ENCODE measurements around the gene DLG5.

DLG5 gene

GRCh38 chr10:77800738-77801266, 125.8 kb downstream of the DLG5 start:
- TF ChIP-seq GATA1 (IDR thresholded peaks at IDR 0.05; ENCODE audit: low read depth, low read length) (no peak), POLR2A (IDR thresholded peaks at IDR 0.05; ENCODE audit: low read length) (no peak)
- no peak for DNase-seq

GRCh38 chr10:77800320-77800719, 126.2 kb downstream of the DLG5 start:
- DNase-seq, result no peak
- TF ChIP-seq POLR2A (IDR thresholded peaks at IDR 0.05; ENCODE audit: low read length), result no peak
- no peak for TF ChIP-seq GATA1 (IDR thresholded peaks at IDR 0.05; ENCODE audit: low read depth, low read length)

DNA sequence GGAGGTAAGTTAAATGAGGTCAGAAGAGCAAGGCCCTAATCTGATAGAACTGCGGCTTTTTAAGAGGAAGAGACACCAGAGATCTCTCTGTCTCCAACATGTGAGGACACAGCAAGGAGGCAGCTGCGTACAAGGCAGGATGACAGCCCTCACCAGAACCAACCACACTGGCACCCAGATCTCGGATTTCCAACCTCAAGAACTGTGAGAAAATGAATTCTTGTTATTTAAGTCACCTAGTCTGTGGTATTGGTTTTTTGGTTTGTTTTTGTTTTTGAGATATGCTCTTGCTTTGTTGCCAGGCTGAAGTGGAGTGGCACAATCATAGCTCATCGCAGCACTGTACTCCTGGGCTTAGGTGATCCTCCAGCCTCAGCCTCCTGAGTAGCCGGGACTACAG, 127.2 kb downstream of the DLG5 start:
- TF ChIP-seq GATA1 (IDR thresholded peaks at IDR 0.05; ENCODE audit: low read depth, low read length) (no peak), POLR2A (IDR thresholded peaks at IDR 0.05; ENCODE audit: low read length) (no peak)
- DNase-seq, result no peak

- DNase-seq, result no peak
- no peak for TF ChIP-seq GATA1 (IDR thresholded peaks at IDR 0.05; ENCODE audit: low read depth, low read length)
- no peak for TF ChIP-seq POLR2A (IDR thresholded peaks at IDR 0.05; ENCODE audit: low read length)
Measured at GRCh38 chr10:77798940-77799339, 127.6 kb downstream of the DLG5 start.

DNA sequence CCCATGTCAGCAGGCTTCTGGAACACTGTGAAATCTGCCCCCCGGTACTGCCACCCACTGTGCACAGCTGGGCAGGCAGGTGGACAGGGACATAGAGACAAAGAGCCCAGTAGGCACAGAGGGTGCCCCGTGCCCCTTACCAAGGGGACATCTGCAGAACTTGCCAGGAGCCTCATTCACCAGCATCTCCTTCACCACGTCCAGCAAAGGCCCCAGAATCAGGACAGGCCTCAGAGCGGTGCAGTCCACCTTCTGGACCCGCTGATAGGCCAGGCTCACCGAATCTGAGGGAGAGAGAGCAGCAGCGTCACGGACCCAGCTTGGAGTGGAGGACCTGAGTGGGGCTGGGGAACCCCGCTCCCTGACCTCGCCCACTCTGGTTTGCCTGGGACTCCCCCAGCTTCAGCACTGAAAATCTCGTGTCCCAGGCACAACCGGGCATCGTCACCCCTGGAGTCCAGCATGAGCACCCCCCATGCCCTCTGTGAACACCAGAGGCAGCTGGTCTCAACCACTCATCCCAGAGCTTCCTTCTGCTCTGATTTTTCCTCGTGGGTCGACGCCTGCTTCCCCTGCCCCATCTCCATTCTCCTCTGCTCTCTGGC, 130.1 kb downstream of the DLG5 start:
- TF ChIP-seq POLR2A (IDR thresholded peaks at IDR 0.05; ENCODE audit: low read length) (no peak), GATA1 (IDR thresholded peaks at IDR 0.05; ENCODE audit: low read depth, low read length) (no peak)
- no peak for DNase-seq

DNA sequence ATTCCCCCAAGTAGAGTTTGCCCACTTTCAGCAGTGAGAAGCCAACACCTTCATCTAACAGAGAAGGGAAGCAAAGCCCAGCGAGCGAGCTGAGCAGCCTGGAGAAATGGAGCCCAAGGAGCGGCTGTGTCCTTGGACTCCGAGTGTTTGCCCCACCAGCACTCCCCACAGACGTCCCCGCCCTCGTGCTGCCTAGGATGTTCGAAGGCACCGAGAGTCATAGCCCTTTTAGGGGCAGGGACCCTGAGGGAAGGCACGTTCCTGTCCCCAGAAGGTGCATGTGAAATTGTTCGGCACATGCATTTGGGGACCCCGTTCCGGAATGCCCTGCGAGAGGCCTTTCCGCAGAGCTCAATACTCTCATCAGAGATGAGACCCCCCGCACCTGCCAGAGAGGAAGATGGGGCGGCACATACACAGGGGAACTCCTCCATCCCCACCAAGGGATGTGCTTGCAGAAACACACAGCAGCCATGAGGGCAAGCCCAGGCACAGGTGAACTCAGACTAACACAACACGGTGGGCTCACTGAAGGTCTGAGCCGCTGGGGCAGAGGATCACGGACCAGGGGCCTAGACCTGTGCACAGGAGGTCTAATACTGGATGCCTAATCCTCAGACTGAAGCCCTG, 131.0 kb downstream of the DLG5 start:
- DNase-seq, result no peak
- no peak for TF ChIP-seq POLR2A (IDR thresholded peaks at IDR 0.05; ENCODE audit: low read length)
- TF ChIP-seq GATA1 (IDR thresholded peaks at IDR 0.05; ENCODE audit: low read depth, low read length), result no peak

GRCh38 chr10:77794256-77795142, 132.1 kb downstream of the DLG5 start:
- no peak for DNase-seq
- no peak for TF ChIP-seq GATA1 (IDR thresholded peaks at IDR 0.05; ENCODE audit: low read depth, low read length)
- TF ChIP-seq POLR2A (IDR thresholded peaks at IDR 0.05; ENCODE audit: low read length), result no peak

- DNase-seq, result no peak
- TF ChIP-seq POLR2A (IDR thresholded peaks at IDR 0.05; ENCODE audit: low read length) (no peak), GATA1 (IDR thresholded peaks at IDR 0.05; ENCODE audit: low read depth, low read length) (no peak)
Measured at GRCh38 chr10:77793831-77794230, 132.7 kb downstream of the DLG5 start.

GRCh38 chr10:77792155-77792554, 134.4 kb downstream of the DLG5 start:
- TF ChIP-seq GATA1 (IDR thresholded peaks at IDR 0.05; ENCODE audit: low read depth, low read length) (no peak), POLR2A (IDR thresholded peaks at IDR 0.05; ENCODE audit: low read length) (no peak)
- DNase-seq, result no peak

- TF ChIP-seq POLR2A (IDR thresholded peaks at IDR 0.05; ENCODE audit: low read length) (no peak), GATA1 (IDR thresholded peaks at IDR 0.05; ENCODE audit: low read depth, low read length) (no peak)
- DNase-seq, result no peak
Measured at GRCh38 chr10:77791506-77791905, 135.0 kb downstream of the DLG5 start.

- TF ChIP-seq POLR2A (IDR thresholded peaks at IDR 0.05; ENCODE audit: low read length), result no peak
- DNase-seq, result no peak
Measured at GRCh38 chr10:77789861-77790260, 136.7 kb downstream of the DLG5 start.

GRCh38 chr10:77789016-77789415, 137.5 kb downstream of the DLG5 start:
- no peak for TF ChIP-seq POLR2A (IDR thresholded peaks at IDR 0.05; ENCODE audit: low read length)
- no peak for TF ChIP-seq GATA1 (IDR thresholded peaks at IDR 0.05; ENCODE audit: low read depth, low read length)
- no peak for DNase-seq

- no peak for TF ChIP-seq POLR2A (IDR thresholded peaks at IDR 0.05; ENCODE audit: low read length)
- no peak for TF ChIP-seq GATA1 (IDR thresholded peaks at IDR 0.05; ENCODE audit: low read depth, low read length)
- no peak for DNase-seq
Measured at GRCh38 chr10:77788496-77789010, 138.0 kb downstream of the DLG5 start.

- TF ChIP-seq GATA1 (IDR thresholded peaks at IDR 0.05; ENCODE audit: low read depth, low read length) (no peak), POLR2A (IDR thresholded peaks at IDR 0.05; ENCODE audit: low read length) (no peak)
- no peak for DNase-seq
Measured at GRCh38 chr10:77787440-77787839, 139.1 kb downstream of the DLG5 start.

Measured in erythroblast (primary cell).